Endothelial cell (in vitro differentiated cells): ENCODE data around the gene GRIN2A. TPM values are rescaled to one million over a fixed set of nuclear protein-coding genes. Genes with fewer than 3 reads are reported as not detected.

ENCODE experiments used
- DNase-seq: peaks from one replicate; pipeline ENCODE4 v3.0.0; 2021; ENCODE audit warnings: low spot score
- H3K27ac Mint-ChIP-seq: one replicate; pipeline ENCODE4 v1.8.0; 2021; ENCODE audit warnings: mixed read lengths, inconsistent platforms; ENCODE audit not compliant: unreplicated experiment
- H3K27me3 Mint-ChIP-seq: one replicate; pipeline ENCODE4 v1.8.0; 2021; ENCODE audit warnings: mild to moderate bottlenecking, moderate library complexity, mixed read lengths, inconsistent platforms; ENCODE audit not compliant: unreplicated experiment
- H3K36me3 Mint-ChIP-seq: one replicate; pipeline ENCODE4 v1.8.0; 2021; ENCODE audit warnings: mild to moderate bottlenecking, low read depth, mixed read lengths, inconsistent platforms; ENCODE audit not compliant: unreplicated experiment
- H3K4me1 Mint-ChIP-seq: one replicate; pipeline ENCODE4 v1.8.0; 2021; ENCODE audit warnings: mild to moderate bottlenecking, mixed read lengths, inconsistent platforms; ENCODE audit not compliant: unreplicated experiment
- H3K4me3 Mint-ChIP-seq: one replicate; pipeline ENCODE4 v1.8.0; 2021; ENCODE audit warnings: mild to moderate bottlenecking, mixed read lengths, inconsistent platforms; ENCODE audit not compliant: unreplicated experiment
- H3K9me3 Mint-ChIP-seq: one replicate; pipeline ENCODE4 v1.8.0; 2021; ENCODE audit warnings: mixed read lengths, inconsistent platforms; ENCODE audit not compliant: unreplicated experiment
- total RNA-seq: library from RNA; stranded (reverse); fragmentation: NEBNext Ultra II Directional; extraction: Animal tissue kit (Norgen Biotek cat#: 25700); gene quantifications from one replicate; pipeline ENCODE4 v1.2.1, GENCODE V29; 2021; ENCODE audit not compliant: unreplicated experiment
- TF ChIP-seq, protein P1 (sequence below): fragments of 200-600 bp; sonication (generic); IDR thresholded peaks from one replicate; pipeline ENCODE4 v1.5.0; 2021; ENCODE audit warnings: antibody characterized with exemption; ENCODE audit not compliant: unreplicated experiment

The GRIN2A gene
- total RNA-seq, 1 donor from 2014 or later: 0.03 TPM

- H3K9me3 Mint-ChIP-seq: no peaks in the 10 kb centered on the region
- TF ChIP-seq, protein P1, sequence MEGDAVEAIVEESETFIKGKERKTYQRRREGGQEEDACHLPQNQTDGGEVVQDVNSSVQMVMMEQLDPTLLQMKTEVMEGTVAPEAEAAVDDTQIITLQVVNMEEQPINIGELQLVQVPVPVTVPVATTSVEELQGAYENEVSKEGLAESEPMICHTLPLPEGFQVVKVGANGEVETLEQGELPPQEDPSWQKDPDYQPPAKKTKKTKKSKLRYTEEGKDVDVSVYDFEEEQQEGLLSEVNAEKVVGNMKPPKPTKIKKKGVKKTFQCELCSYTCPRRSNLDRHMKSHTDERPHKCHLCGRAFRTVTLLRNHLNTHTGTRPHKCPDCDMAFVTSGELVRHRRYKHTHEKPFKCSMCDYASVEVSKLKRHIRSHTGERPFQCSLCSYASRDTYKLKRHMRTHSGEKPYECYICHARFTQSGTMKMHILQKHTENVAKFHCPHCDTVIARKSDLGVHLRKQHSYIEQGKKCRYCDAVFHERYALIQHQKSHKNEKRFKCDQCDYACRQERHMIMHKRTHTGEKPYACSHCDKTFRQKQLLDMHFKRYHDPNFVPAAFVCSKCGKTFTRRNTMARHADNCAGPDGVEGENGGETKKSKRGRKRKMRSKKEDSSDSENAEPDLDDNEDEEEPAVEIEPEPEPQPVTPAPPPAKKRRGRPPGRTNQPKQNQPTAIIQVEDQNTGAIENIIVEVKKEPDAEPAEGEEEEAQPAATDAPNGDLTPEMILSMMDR: no peak
- H3K4me3 Mint-ChIP-seq: no peak overlapping the region
- no peaks in the 10 kb centered on the region for H3K27me3 Mint-ChIP-seq
- H3K27ac Mint-ChIP-seq: no peak overlapping the region
- H3K36me3 Mint-ChIP-seq: no peaks in the 10 kb centered on the region
- peaks cover 12% of the 10 kb centered on the region for H3K4me1 Mint-ChIP-seq
- no peak for DNase-seq
These were observed 374.0 kb downstream of the GRIN2A start for GRCh38 chr16:9808210-9808609.

GRCh38 chr16:9807302-9807701, 374.9 kb downstream of the GRIN2A start:
- TF ChIP-seq, protein P1: no peak
- Mint-ChIP-seq H3K4me1 (peaks cover 9% of the 10 kb centered on the region), H3K4me3 (no peak overlapping the region), H3K27me3 (no peaks in the 10 kb centered on the region), H3K27ac (no peak overlapping the region), H3K9me3 (no peaks in the 10 kb centered on the region), H3K36me3 (no peaks in the 10 kb centered on the region)
- no peak for DNase-seq

DNA sequence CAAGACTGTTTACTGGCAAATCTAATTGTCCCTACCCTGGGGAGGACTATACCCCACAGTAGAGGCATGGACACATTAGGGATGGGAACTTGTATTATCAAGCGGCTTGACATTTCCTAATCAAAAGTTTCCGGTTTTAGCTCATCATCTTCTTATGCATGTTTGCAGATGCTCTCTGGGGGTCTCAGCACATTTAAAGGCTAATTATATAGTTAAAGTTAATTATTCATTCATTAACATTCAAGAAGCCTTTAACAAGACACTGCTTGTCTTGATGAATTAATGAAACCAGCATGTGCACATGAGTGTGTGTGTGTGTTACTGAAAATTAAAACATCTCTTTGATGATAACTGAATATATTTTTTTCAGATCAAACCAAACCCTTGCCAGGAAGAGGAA, 377.1 kb downstream of the GRIN2A start:
- H3K4me3 Mint-ChIP-seq: no peak overlapping the region
- H3K36me3 Mint-ChIP-seq: no peaks in the 10 kb centered on the region

GRCh38 chr16:9802160-9802559, 380.1 kb downstream of the GRIN2A start:
- Mint-ChIP-seq H3K4me1 (peaks cover 2% of the 10 kb centered on the region), H3K9me3 (no peaks in the 10 kb centered on the region), H3K36me3 (no peaks in the 10 kb centered on the region)

More for the DNA sequence above, 377.1 kb downstream of the GRIN2A start:
- TF ChIP-seq, protein P1: no peak
- DNase-seq: no peak
- no peaks in the 10 kb centered on the region for H3K4me1 Mint-ChIP-seq
- no peaks in the 10 kb centered on the region for H3K9me3 Mint-ChIP-seq
- H3K27ac Mint-ChIP-seq: no peak overlapping the region
- peaks cover 2% of the 10 kb centered on the region for H3K27me3 Mint-ChIP-seq

DNA sequence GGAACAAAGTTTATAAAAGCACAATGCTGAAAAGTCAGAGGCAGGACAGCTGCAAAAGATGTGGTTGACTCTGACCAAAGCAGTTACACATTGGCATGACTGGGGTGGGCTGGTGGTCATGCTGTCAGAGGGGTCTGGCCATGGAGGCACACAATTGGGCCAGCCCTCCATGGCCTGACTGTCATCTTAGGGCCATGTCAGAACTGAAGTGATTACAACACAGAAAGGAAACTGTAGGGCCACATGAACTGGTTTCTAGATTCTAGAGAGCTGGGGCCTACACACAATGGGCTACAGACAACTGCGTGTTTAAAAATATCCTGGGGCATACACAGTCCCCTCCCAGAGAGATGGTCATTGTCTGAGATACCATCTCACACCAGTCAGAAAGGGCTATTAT, 380.6 kb downstream of the GRIN2A start:
- Mint-ChIP-seq H3K36me3 (no peaks in the 10 kb centered on the region), H3K4me1 (peaks cover 5% of the 10 kb centered on the region), H3K4me3 (no peak overlapping the region), H3K9me3 (no peaks in the 10 kb centered on the region), H3K27ac (no peak overlapping the region), H3K27me3 (peaks cover 4% of the 10 kb centered on the region)
- no peak for DNase-seq
- TF ChIP-seq, protein P1: no peak

More at GRCh38 chr16:9802160-9802559, 380.1 kb downstream of the GRIN2A start:
- Mint-ChIP-seq H3K4me3 (no peak overlapping the region), H3K27ac (no peak overlapping the region), H3K27me3 (peaks cover 2% of the 10 kb centered on the region)
- TF ChIP-seq, protein P1: no peak
- DNase-seq: no peak
